SK-N-SH (cell line): ENCODE data around the gene TTC28. TPM values are rescaled to one million over a fixed set of nuclear protein-coding genes. Genes with fewer than 3 reads are reported as not detected.

Experiments
- CTCF ChIA-PET: fragments of 300-600, 350-600 bp; formaldehyde crosslinking; extraction: SDS; loops from one replicate; lab custom pipeline; 2021; lab: Yijun Ruan, JAX
- POLR2A ChIA-PET: fragments of 350-600 bp; sonication (Branson Sonifier 250); formaldehyde crosslinking; extraction: SDS; loops from one replicate; lab custom pipeline; 2020; ENCODE audit warnings: antibody characterized with exemption, inconsistent platforms; lab: Yijun Ruan, JAX
- DNase-seq: peaks from one replicate; pipeline ENCODE4 v3.0.0; 2012
- H2AFZ ChIP-seq: fragments of 200-600 bp; sonication (generic); 2 replicates; pipeline ENCODE4 v1.8.1; 2016; ENCODE audit warnings: antibody characterized with exemption, mild to moderate bottlenecking, low read depth
- H3F3A ChIP-seq: fragments of 200-600 bp; sonication (generic); replicated peaks from 2 replicates; pipeline ENCODE3; 2016; ENCODE audit warnings: antibody characterized with exemption, mild to moderate bottlenecking; ENCODE audit not compliant: insufficient read depth
- H3K27ac ChIP-seq, 2 experiments: fragments of 200-500 bp in 1 of 2; fragments of 200-600 bp in 1 of 2; sonication (Bioruptor generic) in 1 of 2; sonication (generic), shearing (Covaris generic) in 1 of 2; 2 replicates each; pipeline versions ENCODE4 v1.5.1 to v1.6.1; 2014 to 2016; ENCODE audit warnings: low read depth in 2 of 2, inconsistent platforms in 1 of 2, low read length in 1 of 2, mild to moderate bottlenecking in 1 of 2, mixed read lengths in 1 of 2
- H3K27me3 ChIP-seq: fragments of 200-600 bp; sonication (generic), shearing (Covaris generic); 2 replicates; pipeline ENCODE4 v1.6.1; 2016; ENCODE audit warnings: mixed run types; ENCODE audit not compliant: insufficient read depth
- H3K36me3 ChIP-seq, 2 experiments: fragments of 200-500 bp in 1 of 2; fragments of 200-600 bp in 1 of 2; sonication (Bioruptor generic) in 1 of 2; sonication (generic) in 1 of 2; replicated peaks in 1 of 2; 2 replicates each; pipeline versions ENCODE3 to v1.5.1; 2014 to 2016; ENCODE audit warnings: low read length in 1 of 2, mild to moderate bottlenecking in 1 of 2; ENCODE audit not compliant: insufficient read depth in 2 of 2, control insufficient read depth in 1 of 2
- H3K4me1 ChIP-seq, 2 experiments: fragments of 200-500 bp in 1 of 2; fragments of 200-600 bp in 1 of 2; sonication (Bioruptor generic) in 1 of 2; sonication (generic), shearing (Covaris generic) in 1 of 2; 2 replicates each; pipeline versions ENCODE4 v1.5.1 to v1.6.1; 2014 to 2016; ENCODE audit warnings: low read depth in 1 of 2, low read length in 1 of 2, mixed run types in 1 of 2; ENCODE audit not compliant: insufficient read depth in 2 of 2, control insufficient read depth in 1 of 2
- H3K4me2 ChIP-seq: fragments of 200-600 bp; sonication (generic), shearing (Covaris generic); 2 replicates; pipeline ENCODE4 v1.6.1; 2017; ENCODE audit warnings: mixed run types
- H3K4me3 ChIP-seq, 2 experiments: fragments of 200-500 bp in 1 of 2; fragments of 200-600 bp in 1 of 2; sonication (Bioruptor generic) in 1 of 2; sonication (generic), shearing (Covaris generic) in 1 of 2; 2 replicates each; pipeline versions ENCODE4 v1.5.1 to v1.8.1; 2014 to 2016; ENCODE audit warnings: low read depth in 2 of 2, inconsistent platforms in 1 of 2, low read length in 1 of 2, mild to moderate bottlenecking in 1 of 2, mixed read lengths in 1 of 2, moderate library complexity in 1 of 2
- H3K79me2 ChIP-seq: fragments of 200-600 bp; sonication (generic); 2 replicates; pipeline ENCODE4 v1.8.1; 2017; ENCODE audit warnings: mild to moderate bottlenecking; ENCODE audit not compliant: insufficient read depth
- H3K9ac ChIP-seq: fragments of 200-600 bp; sonication (generic); 2 replicates; pipeline ENCODE4 v1.6.1; 2017; ENCODE audit warnings: mixed run types
- H3K9me2 ChIP-seq: fragments of 200-600 bp; sonication (generic); 2 replicates; pipeline ENCODE4 v1.6.1; 2017; ENCODE audit warnings: mixed run types
- H3K9me3 ChIP-seq: fragments of 200-600 bp; sonication (generic); 2 replicates; pipeline ENCODE4 v1.6.1; 2017; ENCODE audit warnings: mixed run types, mild to moderate bottlenecking, moderate library complexity
- H4K20me1 ChIP-seq: fragments of 200-600 bp; sonication (generic); 2 replicates; pipeline ENCODE4 v1.6.1; 2017; ENCODE audit warnings: mild to moderate bottlenecking, mixed run types; ENCODE audit not compliant: insufficient read depth
- CHD2 ChIP-seq: fragments of 150-350 bp; IDR thresholded peaks from 2 replicates; pipeline ENCODE4 v1.6.1; 2018; ENCODE audit warnings: low read length; ENCODE audit not compliant: partially characterized antibody
- CTCF ChIP-seq: fragments of 200-600 bp; sonication (generic); IDR thresholded peaks from 2 replicates; pipeline ENCODE4 v1.6.1; 2017; ENCODE audit warnings: antibody characterized with exemption, mild to moderate bottlenecking, moderate library complexity
- EZH2phosphoT487 ChIP-seq: fragments of 200-600 bp; sonication (generic); IDR thresholded peaks from 2 replicates; pipeline ENCODE4 v1.6.1; 2017; ENCODE audit warnings: low read depth, mixed run types, mild to moderate bottlenecking, antibody characterized with exemption, moderate library complexity, borderline replicate concordance
- FOSL2 ChIP-seq: IDR thresholded peaks from 2 replicates; pipeline ENCODE4 v1.4.0; 2012; ENCODE audit warnings: low read depth, mild to moderate bottlenecking, moderate library complexity, borderline replicate concordance
- FOXJ3 ChIP-seq: sonication (generic); formaldehyde crosslinking; IDR thresholded peaks from 2 replicates; pipeline ENCODE4 v1.5.1; 2020; ENCODE audit warnings: mild to moderate bottlenecking, missing genetic modification reagents
- GATA2 ChIP-seq: sonication (generic); formaldehyde crosslinking; IDR thresholded peaks from 2 replicates; pipeline ENCODE4 v1.5.0; 2020; ENCODE audit warnings: mild to moderate bottlenecking, missing genetic modification reagents
- JUND ChIP-seq: IDR thresholded peaks from 2 replicates; pipeline ENCODE4 v1.4.0; 2012
- NFIC ChIP-seq: IDR thresholded peaks from 2 replicates; pipeline ENCODE4 v1.4.0; 2012; ENCODE audit warnings: borderline replicate concordance
- NRF1 ChIP-seq: IDR thresholded peaks from 2 replicates; pipeline ENCODE4 v1.6.1; 2012; ENCODE audit warnings: low read depth, mild to moderate bottlenecking, low read length
- RCOR1 ChIP-seq: fragments of 150-350 bp; IDR thresholded peaks from 2 replicates; pipeline ENCODE4 v1.6.1; 2017; ENCODE audit warnings: antibody characterized with exemption, low read length
- TEAD4 ChIP-seq: IDR thresholded peaks from 2 replicates; pipeline ENCODE4 v1.4.0; 2012; ENCODE audit warnings: mild to moderate bottlenecking, borderline replicate concordance; ENCODE audit not compliant: insufficient read depth
- ZBTB33 ChIP-seq: IDR thresholded peaks from 2 replicates; pipeline ENCODE4 v1.4.0; 2012; ENCODE audit warnings: low read depth, borderline replicate concordance
- WGBS: methylation state at CpG from one replicate; pipeline ENCODE4 v1.1.6; 2017; ENCODE audit warnings: low lambda C conversion rate; 5-methylcytosine and 5-hydroxymethylcytosine counted together
- polyA plus RNA-seq, 3 experiments: library from polyadenylated mRNA; depleted of rRNA; stranded (reverse); fragments of >200 nt; gene quantifications; 2 replicates each; pipeline ENCODE4 v1.2.3, GENCODE V29; 2012
- TF ChIP-seq, protein P1 (sequence below): IDR thresholded peaks from 2 replicates; pipeline ENCODE4 v1.6.1; 2012; ENCODE audit warnings: mild to moderate bottlenecking, low read depth, low read length, moderate library complexity
- TF ChIP-seq, protein P2 (sequence below): IDR thresholded peaks from 2 replicates; pipeline ENCODE4 v1.4.0; 2012; ENCODE audit warnings: low read depth
- TF ChIP-seq, protein P3 (sequence below): fragments of 150-350 bp; IDR thresholded peaks from 2 replicates; pipeline ENCODE4 v1.6.1; 2016; ENCODE audit warnings: mild to moderate bottlenecking, low read depth, low read length

Gene TTC28
- polyA plus RNA-seq, 1 of the 3 experiments (the other 2 are of a cell fraction): 5.9 TPM

GRCh38 chr22:28297504-28297903, 382.1 kb downstream of the TTC28 start:
- 91% methylated on average over 3 of the region's 4 CpGs for WGBS
- ChIA-PET POLR2A (no interaction called here), CTCF (interaction anchor here (1.0 to 1.1 kb wide), 2 partner anchors 15 to 246 kb away, joined by 3 to 4 read pairs; no protein-coding TSS in a partner anchor)
- H3K4me3 ChIP-seq: no peak overlapping the region
- H3F3A ChIP-seq: no peaks in the 10 kb centered on the region
- no peaks in the 10 kb centered on the region for H3K4me1 ChIP-seq
- H3K36me3 ChIP-seq: peaks cover 4 to 6% of the 10 kb centered on the region in 2 experiments
- H3K27ac ChIP-seq: no peak overlapping the region
- no peak overlapping the region for H3K9ac ChIP-seq
- H3K27me3 ChIP-seq: no peaks in the 10 kb centered on the region
- TF ChIP-seq EZH2phosphoT487 (no peak), NFIC (no peak), TEAD4 (no peak)
- TF ChIP-seq, protein P1, sequence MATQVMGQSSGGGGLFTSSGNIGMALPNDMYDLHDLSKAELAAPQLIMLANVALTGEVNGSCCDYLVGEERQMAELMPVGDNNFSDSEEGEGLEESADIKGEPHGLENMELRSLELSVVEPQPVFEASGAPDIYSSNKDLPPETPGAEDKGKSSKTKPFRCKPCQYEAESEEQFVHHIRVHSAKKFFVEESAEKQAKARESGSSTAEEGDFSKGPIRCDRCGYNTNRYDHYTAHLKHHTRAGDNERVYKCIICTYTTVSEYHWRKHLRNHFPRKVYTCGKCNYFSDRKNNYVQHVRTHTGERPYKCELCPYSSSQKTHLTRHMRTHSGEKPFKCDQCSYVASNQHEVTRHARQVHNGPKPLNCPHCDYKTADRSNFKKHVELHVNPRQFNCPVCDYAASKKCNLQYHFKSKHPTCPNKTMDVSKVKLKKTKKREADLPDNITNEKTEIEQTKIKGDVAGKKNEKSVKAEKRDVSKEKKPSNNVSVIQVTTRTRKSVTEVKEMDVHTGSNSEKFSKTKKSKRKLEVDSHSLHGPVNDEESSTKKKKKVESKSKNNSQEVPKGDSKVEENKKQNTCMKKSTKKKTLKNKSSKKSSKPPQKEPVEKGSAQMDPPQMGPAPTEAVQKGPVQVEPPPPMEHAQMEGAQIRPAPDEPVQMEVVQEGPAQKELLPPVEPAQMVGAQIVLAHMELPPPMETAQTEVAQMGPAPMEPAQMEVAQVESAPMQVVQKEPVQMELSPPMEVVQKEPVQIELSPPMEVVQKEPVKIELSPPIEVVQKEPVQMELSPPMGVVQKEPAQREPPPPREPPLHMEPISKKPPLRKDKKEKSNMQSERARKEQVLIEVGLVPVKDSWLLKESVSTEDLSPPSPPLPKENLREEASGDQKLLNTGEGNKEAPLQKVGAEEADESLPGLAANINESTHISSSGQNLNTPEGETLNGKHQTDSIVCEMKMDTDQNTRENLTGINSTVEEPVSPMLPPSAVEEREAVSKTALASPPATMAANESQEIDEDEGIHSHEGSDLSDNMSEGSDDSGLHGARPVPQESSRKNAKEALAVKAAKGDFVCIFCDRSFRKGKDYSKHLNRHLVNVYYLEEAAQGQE: no peak
- no peaks in the 10 kb centered on the region for H3K79me2 ChIP-seq
- no peak overlapping the region for H3K4me2 ChIP-seq
- no peak for DNase-seq
- no peaks in the 10 kb centered on the region for H3K9me2 ChIP-seq
- H3K9me3 ChIP-seq: no peaks in the 10 kb centered on the region
- H4K20me1 ChIP-seq: no peaks in the 10 kb centered on the region
- no peak overlapping the region for H2AFZ ChIP-seq

DNA sequence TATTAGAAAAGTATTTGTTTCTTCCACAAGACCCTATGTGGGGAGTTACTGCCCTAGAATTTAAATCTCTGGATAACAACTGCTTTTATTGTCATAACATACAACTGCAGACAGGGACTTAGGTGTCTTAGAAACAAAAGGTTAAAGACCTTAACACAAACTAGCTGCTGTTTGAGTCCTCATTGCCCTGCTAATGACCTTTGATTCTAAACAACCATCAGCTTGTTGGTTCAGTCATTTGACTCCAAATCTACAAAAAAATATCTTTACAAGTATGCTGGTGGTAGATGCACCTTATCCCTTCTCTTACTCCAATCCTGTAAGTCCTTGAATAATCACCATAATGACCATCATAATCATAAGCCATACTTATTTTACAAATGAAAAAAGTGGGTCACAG, 383.2 kb downstream of the TTC28 start:
- Histone ChIP-seq H3K9me3 (no peaks in the 10 kb centered on the region), H3K9ac (no peak overlapping the region), H3K79me2 (no peaks in the 10 kb centered on the region), H3K36me3 (peaks cover 4 to 6% of the 10 kb centered on the region in 2 experiments), H3K4me2 (no peak overlapping the region), H4K20me1 (no peaks in the 10 kb centered on the region), H2AFZ (no peak overlapping the region), H3F3A (no peaks in the 10 kb centered on the region), H3K9me2 (no peaks in the 10 kb centered on the region), H3K27ac (no peak overlapping the region), H3K27me3 (no peaks in the 10 kb centered on the region), H3K4me3 (no peak overlapping the region), H3K4me1 (no peaks in the 10 kb centered on the region)
- no peak for TF ChIP-seq NFIC
- no peak for TF ChIP-seq NRF1
- no peak for TF ChIP-seq GATA2 (CRISPR knock-in tag)
- TF ChIP-seq, protein P2, sequence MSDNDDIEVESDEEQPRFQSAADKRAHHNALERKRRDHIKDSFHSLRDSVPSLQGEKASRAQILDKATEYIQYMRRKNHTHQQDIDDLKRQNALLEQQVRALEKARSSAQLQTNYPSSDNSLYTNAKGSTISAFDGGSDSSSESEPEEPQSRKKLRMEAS: no peak
- no peak for TF ChIP-seq JUND
- no peak for TF ChIP-seq TEAD4
- no peak for TF ChIP-seq FOXJ3 (CRISPR knock-in tag)
- no peak for TF ChIP-seq ZBTB33
- no peak for TF ChIP-seq RCOR1
- TF ChIP-seq FOSL2: no peak
- TF ChIP-seq, protein P3, sequence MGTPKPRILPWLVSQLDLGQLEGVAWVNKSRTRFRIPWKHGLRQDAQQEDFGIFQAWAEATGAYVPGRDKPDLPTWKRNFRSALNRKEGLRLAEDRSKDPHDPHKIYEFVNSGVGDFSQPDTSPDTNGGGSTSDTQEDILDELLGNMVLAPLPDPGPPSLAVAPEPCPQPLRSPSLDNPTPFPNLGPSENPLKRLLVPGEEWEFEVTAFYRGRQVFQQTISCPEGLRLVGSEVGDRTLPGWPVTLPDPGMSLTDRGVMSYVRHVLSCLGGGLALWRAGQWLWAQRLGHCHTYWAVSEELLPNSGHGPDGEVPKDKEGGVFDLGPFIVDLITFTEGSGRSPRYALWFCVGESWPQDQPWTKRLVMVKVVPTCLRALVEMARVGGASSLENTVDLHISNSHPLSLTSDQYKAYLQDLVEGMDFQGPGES: no peak
- TF ChIP-seq CHD2: no peak
- TF ChIP-seq CTCF: no peak
- CTCF ChIA-PET: interaction anchor here (0.5 to 1.1 kb wide), 3 partner anchors 14 to 215 kb away, joined by 3 to 4 read pairs (median 4); no protein-coding TSS in a partner anchor
- no peak for DNase-seq
- POLR2A ChIA-PET: no interaction called here
